OCI-LY1 (cell line): Measurements from ENCODE around the gene ZNF280A.

ENCODE experiments used
- CTCF ChIP-seq: fragments of 200-600 bp; sonication (generic), shearing (Covaris generic); IDR thresholded peaks from 2 replicates; pipeline ENCODE4 v1.5.1; 2017; ENCODE audit warnings: mild to moderate bottlenecking, antibody characterized with exemption, low read length, moderate library complexity, mixed read lengths
- EZH2 ChIP-seq: fragments of 200-600 bp; sonication (generic), shearing (Covaris generic); IDR thresholded peaks from 2 replicates; pipeline ENCODE4 v1.8.0; 2017; ENCODE audit warnings: borderline replicate concordance, mixed run types, mild to moderate bottlenecking, antibody characterized with exemption, low read length, moderate library complexity, mixed read lengths

GRCh38 chr22:22508274-22509176 lies 11.5 kb downstream of the ZNF280A start, which contains the start of gene ZNF280B:
- TF ChIP-seq EZH2: no peak
- TF ChIP-seq CTCF: peak; percentile 80
